ENCODE measurements around the gene VPS37C. TPM values are rescaled to one million over a fixed set of nuclear protein-coding genes. Genes with fewer than 3 reads are reported as not detected.

The VPS37C gene
- total RNA-seq, 3 donors from 2014 or later (not counting 1 experiment from before 2014, with no cell fraction given): 6.4 to 6.9 (median 6.5) TPM

DNA sequence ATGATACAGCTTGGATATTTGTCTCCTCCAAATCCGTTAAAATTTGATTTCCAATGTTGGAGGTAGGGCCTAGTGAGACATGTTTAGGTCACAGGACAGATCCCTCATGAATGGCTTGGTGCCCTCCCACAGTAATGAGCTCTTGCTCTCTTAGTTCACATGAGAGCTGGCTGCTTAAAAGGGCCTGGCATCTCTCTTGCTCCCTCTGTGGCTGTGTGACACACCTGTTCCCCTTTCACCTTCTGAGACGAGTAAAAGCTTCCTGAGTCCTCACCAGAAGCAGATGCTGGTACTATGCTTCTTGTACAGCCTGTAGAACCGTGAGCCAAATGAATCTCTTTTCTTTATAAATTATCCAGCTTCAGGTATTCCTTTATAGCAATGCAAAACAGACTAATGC, 3.5 kb downstream of the VPS37C start:
- H3K9me3 ChIP-seq (ENCODE audit: control insufficient read depth, insufficient read depth, low read length): peaks cover 8% of the 10 kb centered on the region
- H3K27me3 ChIP-seq (ENCODE audit: control insufficient read depth, insufficient read depth, low read length): no peaks in the 10 kb centered on the region
- no peak overlapping the region for H3K4me3 ChIP-seq (ENCODE audit: low read length)
- Mint-ChIP-seq H3K4me1 (peaks cover 21 to 30% of the 10 kb centered on the region in 2 donors), H3K27me3 (ENCODE audit: low read depth in 2 of 2) (no peaks in the 10 kb centered on the region), H3K4me3 (no peak overlapping the region), H3K9me3 (peaks cover 0 to 8% of the 10 kb centered on the region in 2 donors), H3K36me3 (peaks cover 8% of the 10 kb centered on the region), H3K27ac (peak overlapping the region; percentile 14 to 39)
- ATAC-seq (no peak), DNase-seq (no peak)
- WGBS (ENCODE audit: insufficient coverage): 80% methylated on average over 3 of the region's 3 CpGs
- H3K4me1 ChIP-seq (ENCODE audit: control insufficient read depth, insufficient read depth, low read length): peaks cover 18% of the 10 kb centered on the region
- H3K27ac ChIP-seq (ENCODE audit: low read length): no peak overlapping the region
- intact Hi-C loops (cut with micrococcal nuclease): no loop called here
- H3K36me3 ChIP-seq (ENCODE audit: control insufficient read depth, insufficient read depth, low read length): no peaks in the 10 kb centered on the region
- TF ChIP-seq, protein P1, sequence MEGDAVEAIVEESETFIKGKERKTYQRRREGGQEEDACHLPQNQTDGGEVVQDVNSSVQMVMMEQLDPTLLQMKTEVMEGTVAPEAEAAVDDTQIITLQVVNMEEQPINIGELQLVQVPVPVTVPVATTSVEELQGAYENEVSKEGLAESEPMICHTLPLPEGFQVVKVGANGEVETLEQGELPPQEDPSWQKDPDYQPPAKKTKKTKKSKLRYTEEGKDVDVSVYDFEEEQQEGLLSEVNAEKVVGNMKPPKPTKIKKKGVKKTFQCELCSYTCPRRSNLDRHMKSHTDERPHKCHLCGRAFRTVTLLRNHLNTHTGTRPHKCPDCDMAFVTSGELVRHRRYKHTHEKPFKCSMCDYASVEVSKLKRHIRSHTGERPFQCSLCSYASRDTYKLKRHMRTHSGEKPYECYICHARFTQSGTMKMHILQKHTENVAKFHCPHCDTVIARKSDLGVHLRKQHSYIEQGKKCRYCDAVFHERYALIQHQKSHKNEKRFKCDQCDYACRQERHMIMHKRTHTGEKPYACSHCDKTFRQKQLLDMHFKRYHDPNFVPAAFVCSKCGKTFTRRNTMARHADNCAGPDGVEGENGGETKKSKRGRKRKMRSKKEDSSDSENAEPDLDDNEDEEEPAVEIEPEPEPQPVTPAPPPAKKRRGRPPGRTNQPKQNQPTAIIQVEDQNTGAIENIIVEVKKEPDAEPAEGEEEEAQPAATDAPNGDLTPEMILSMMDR (IDR thresholded peaks at IDR 0.05): no peak

- H3K36me3 ChIP-seq (ENCODE audit: control insufficient read depth, insufficient read depth, low read length): no peaks in the 10 kb centered on the region
- peaks cover 8% of the 10 kb centered on the region for H3K36me3 Mint-ChIP-seq
- H3K27ac ChIP-seq (ENCODE audit: low read length): no peak overlapping the region
- H3K27me3 ChIP-seq (ENCODE audit: control insufficient read depth, insufficient read depth, low read length): no peaks in the 10 kb centered on the region
- H3K4me3 Mint-ChIP-seq: no peak overlapping the region
- TF ChIP-seq, protein P1 (IDR thresholded peaks at IDR 0.05): no peak
- WGBS (ENCODE audit: insufficient coverage): 100% methylated on average over 2 of the region's 5 CpGs
- peaks cover 0 to 8% of the 10 kb centered on the region in 2 donors for H3K9me3 Mint-ChIP-seq
- H3K27ac Mint-ChIP-seq: no peak overlapping the region
- peaks cover 8 to 15% of the 10 kb centered on the region in 2 donors for H3K4me1 Mint-ChIP-seq
- intact Hi-C loops (cut with micrococcal nuclease): no loop called here
- peaks cover 8% of the 10 kb centered on the region for H3K9me3 ChIP-seq (ENCODE audit: control insufficient read depth, insufficient read depth, low read length)
- DNase-seq: no peak
- peaks cover 7% of the 10 kb centered on the region for H3K4me1 ChIP-seq (ENCODE audit: control insufficient read depth, insufficient read depth, low read length)
- H3K27me3 Mint-ChIP-seq (ENCODE audit: low read depth in 2 of 2): no peaks in the 10 kb centered on the region
- no peak overlapping the region for H3K4me3 ChIP-seq (ENCODE audit: low read length)
- no peak for ATAC-seq
These were observed 5.5 kb downstream of the VPS37C start for GRCh38 chr11:61155741-61156140.

DNA sequence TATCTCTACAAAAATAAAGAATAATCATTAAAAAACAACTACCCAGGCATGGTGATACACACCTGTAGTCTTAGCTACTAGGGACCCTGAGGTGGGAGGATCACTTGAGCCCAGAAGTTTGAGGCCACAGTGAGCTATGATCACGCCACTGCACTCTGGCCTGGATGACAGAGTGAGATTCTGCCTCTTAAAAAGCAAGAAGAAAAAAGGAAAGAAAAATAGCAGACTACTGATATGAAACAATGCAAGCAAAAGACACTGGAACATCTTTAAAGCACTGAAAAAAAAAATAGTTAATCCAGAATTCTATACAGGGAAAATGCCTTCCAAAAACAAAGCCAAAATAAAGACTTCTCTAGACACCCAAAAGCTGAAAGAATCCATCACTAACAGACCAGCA, 5.9 kb downstream of the VPS37C start:
- ATAC-seq: no peak
- peaks cover 8% of the 10 kb centered on the region for H3K36me3 Mint-ChIP-seq
- TF ChIP-seq, protein P1 (IDR thresholded peaks at IDR 0.05): no peak
- H3K27me3 ChIP-seq (ENCODE audit: control insufficient read depth, insufficient read depth, low read length): no peaks in the 10 kb centered on the region
- intact Hi-C loops (cut with micrococcal nuclease): no loop called here
- H3K4me1 Mint-ChIP-seq: peaks cover 4 to 14% of the 10 kb centered on the region in 2 donors
- peaks cover 2% of the 10 kb centered on the region for H3K4me1 ChIP-seq (ENCODE audit: control insufficient read depth, insufficient read depth, low read length)
- no peak overlapping the region for H3K4me3 Mint-ChIP-seq
- no peak overlapping the region for H3K4me3 ChIP-seq (ENCODE audit: low read length)
- H3K27ac Mint-ChIP-seq: no peak overlapping the region
- DNase-seq: no peak
- H3K9me3 ChIP-seq (ENCODE audit: control insufficient read depth, insufficient read depth, low read length): peaks cover 8% of the 10 kb centered on the region
- H3K9me3 Mint-ChIP-seq: peaks cover 0 to 8% of the 10 kb centered on the region in 2 donors
- WGBS (ENCODE audit: insufficient coverage): 100% methylated on average over 1 of the region's 1 CpG
- no peaks in the 10 kb centered on the region for H3K27me3 Mint-ChIP-seq (ENCODE audit: low read depth in 2 of 2)
- no peak overlapping the region for H3K27ac ChIP-seq (ENCODE audit: low read length)
- H3K36me3 ChIP-seq (ENCODE audit: control insufficient read depth, insufficient read depth, low read length): no peaks in the 10 kb centered on the region

GRCh38 chr11:61154528-61154927, 6.7 kb downstream of the VPS37C start:
- no peak for ATAC-seq

More at GRCh38 chr11:61154528-61154927, 6.7 kb downstream of the VPS37C start:
- H3K36me3 ChIP-seq (ENCODE audit: control insufficient read depth, insufficient read depth, low read length): no peaks in the 10 kb centered on the region
- TF ChIP-seq, protein P1 (IDR thresholded peaks at IDR 0.05): no peak
- WGBS (ENCODE audit: insufficient coverage): 96% methylated on average over 3 of the region's 4 CpGs
- intact Hi-C loops (cut with micrococcal nuclease): no loop called here
- no peaks in the 10 kb centered on the region for H3K4me1 ChIP-seq (ENCODE audit: control insufficient read depth, insufficient read depth, low read length)
- H3K9me3 Mint-ChIP-seq: peaks cover 0 to 8% of the 10 kb centered on the region in 2 donors
- peaks cover 8% of the 10 kb centered on the region for H3K9me3 ChIP-seq (ENCODE audit: control insufficient read depth, insufficient read depth, low read length)
- H3K4me1 Mint-ChIP-seq: peaks cover 0 to 18% of the 10 kb centered on the region in 2 donors
- H3K36me3 Mint-ChIP-seq: peaks cover 8% of the 10 kb centered on the region
- H3K4me3 Mint-ChIP-seq: no peak overlapping the region
- DNase-seq: no peak
- H3K27me3 Mint-ChIP-seq (ENCODE audit: low read depth in 2 of 2): no peaks in the 10 kb centered on the region
- no peak overlapping the region for H3K27ac Mint-ChIP-seq
- H3K27ac ChIP-seq (ENCODE audit: low read length): no peak overlapping the region
- no peaks in the 10 kb centered on the region for H3K27me3 ChIP-seq (ENCODE audit: control insufficient read depth, insufficient read depth, low read length)
- H3K4me3 ChIP-seq (ENCODE audit: low read length): no peak overlapping the region
